HG02623 (cell line): Measurements from ENCODE around the gene ARID4B.
"Not testable (repeated sequence)": the region's sequence is repeated elsewhere in the genome, so short reads cannot be mapped to it uniquely, and the experiment has no call there.

Source experiments
- ATAC-seq: cut with Tn5 transposase; IDR thresholded peaks from one replicate; pipeline ENCODE4 v1.9.1; 2021; ENCODE audit warnings: moderate library complexity; ENCODE audit not compliant: unreplicated experiment

The ARID4B gene, protein sequence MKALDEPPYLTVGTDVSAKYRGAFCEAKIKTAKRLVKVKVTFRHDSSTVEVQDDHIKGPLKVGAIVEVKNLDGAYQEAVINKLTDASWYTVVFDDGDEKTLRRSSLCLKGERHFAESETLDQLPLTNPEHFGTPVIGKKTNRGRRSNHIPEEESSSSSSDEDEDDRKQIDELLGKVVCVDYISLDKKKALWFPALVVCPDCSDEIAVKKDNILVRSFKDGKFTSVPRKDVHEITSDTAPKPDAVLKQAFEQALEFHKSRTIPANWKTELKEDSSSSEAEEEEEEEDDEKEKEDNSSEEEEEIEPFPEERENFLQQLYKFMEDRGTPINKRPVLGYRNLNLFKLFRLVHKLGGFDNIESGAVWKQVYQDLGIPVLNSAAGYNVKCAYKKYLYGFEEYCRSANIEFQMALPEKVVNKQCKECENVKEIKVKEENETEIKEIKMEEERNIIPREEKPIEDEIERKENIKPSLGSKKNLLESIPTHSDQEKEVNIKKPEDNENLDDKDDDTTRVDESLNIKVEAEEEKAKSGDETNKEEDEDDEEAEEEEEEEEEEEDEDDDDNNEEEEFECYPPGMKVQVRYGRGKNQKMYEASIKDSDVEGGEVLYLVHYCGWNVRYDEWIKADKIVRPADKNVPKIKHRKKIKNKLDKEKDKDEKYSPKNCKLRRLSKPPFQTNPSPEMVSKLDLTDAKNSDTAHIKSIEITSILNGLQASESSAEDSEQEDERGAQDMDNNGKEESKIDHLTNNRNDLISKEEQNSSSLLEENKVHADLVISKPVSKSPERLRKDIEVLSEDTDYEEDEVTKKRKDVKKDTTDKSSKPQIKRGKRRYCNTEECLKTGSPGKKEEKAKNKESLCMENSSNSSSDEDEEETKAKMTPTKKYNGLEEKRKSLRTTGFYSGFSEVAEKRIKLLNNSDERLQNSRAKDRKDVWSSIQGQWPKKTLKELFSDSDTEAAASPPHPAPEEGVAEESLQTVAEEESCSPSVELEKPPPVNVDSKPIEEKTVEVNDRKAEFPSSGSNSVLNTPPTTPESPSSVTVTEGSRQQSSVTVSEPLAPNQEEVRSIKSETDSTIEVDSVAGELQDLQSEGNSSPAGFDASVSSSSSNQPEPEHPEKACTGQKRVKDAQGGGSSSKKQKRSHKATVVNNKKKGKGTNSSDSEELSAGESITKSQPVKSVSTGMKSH (N-terminal part only)

DNA sequence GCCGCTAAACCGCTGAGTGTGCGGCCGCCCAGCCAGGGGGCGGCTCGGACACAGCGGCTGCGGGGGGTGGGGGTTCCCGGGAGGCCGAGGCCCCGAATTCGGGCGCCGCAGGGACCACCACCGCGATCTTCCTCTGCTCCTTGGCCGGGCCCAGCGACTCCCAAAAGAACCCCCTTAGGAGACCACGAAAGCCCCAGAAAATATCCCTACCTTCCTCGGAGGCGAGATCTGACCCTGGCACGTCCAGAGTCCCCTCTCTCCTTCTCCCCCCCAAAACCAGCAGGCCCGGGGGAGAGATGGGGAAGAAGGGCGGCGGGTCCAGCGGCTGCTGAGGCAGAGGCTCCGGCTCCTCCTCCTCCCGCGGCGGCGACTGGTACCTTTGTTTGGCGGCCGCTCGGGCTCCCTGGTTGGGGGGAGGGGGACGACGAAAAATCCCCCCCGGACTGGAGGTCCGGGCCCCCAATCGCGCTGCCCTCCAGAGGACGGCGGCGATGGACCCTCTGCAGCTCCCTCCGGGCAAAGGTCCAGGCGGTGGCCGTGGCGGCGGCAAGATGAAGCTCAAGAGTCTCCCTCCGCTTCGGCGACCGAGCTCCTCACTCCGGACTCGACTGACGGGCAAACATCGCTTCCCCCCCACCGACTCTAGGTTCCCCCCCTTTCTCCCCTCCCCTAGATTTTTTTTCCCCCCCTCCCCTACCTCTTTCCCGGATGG lies at the start of gene ARID4B:
TSS of gene ARID4B (minus strand) at position 621 of the 712 bp plus-strand sequence. CDS start 1,260 bp downstream, outside the sequence.
- peak; percentile 9 for ATAC-seq

- no peak for ATAC-seq
These were observed 48.1 kb upstream of the ARID4B start for GRCh38 chr1:235375919-235376605.

GRCh38 chr1:235369802-235370201 lies 41.8 kb upstream of the ARID4B start:
- no peak for ATAC-seq

- ATAC-seq: no peak
These were observed 40.4 kb upstream of the ARID4B start for GRCh38 chr1:235368428-235368827.

DNA sequence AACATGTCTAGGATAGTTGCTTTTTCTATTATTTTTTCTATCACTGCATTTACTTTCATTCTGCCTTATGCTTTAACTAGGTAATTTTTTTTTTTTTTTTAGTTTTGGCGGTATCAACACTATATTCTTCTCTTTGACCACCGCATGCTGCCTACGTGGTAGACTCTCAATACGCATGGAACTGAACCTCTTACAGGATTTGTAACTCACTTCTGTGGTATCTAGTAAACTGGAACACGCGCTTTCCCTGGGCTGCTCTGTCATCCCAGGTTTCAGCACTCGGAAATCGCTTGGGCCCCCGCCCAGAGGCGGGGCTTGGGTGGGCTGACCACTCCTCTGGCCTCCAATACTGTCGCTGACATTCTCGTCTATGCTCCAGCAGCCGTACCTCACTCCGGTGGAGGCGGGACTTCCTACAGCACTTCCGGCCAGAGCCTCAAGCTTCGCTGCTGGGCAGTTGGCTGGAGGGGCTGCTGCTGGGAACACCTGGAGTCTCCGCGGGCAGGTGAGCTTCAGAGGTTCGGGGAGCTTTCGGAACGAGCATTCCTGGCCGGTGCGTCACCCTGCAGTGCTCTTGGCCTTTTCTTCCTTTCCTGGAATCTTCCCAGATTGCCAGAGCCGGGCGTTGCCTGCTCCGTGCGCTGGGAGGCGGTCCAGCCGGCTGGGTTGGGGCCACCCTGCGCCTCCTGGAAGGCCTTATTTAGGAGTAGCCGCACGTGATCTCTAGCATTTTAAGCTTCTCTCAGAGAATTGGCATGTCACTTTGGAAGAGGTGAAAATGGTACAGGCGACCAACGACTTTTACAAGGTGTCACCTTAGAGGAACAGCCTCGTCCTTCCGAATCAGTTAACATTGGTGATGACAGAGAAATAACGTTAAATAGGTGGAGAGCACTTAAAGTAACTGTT lies 39.3 kb upstream of the ARID4B start, which contains the start of gene TBCE:
TSS of gene TBCE (plus strand) at position 428 of the 909 bp plus-strand sequence. CDS start 12,623 bp downstream, outside the sequence.
- ATAC-seq: peak; percentile 100

- ATAC-seq: no peak
These were observed 38.3 kb upstream of the ARID4B start for GRCh38 chr1:235366286-235366685.

GRCh38 chr1:235364189-235364588 lies 36.2 kb upstream of the ARID4B start:
- ATAC-seq: not testable (repeated sequence)

DNA sequence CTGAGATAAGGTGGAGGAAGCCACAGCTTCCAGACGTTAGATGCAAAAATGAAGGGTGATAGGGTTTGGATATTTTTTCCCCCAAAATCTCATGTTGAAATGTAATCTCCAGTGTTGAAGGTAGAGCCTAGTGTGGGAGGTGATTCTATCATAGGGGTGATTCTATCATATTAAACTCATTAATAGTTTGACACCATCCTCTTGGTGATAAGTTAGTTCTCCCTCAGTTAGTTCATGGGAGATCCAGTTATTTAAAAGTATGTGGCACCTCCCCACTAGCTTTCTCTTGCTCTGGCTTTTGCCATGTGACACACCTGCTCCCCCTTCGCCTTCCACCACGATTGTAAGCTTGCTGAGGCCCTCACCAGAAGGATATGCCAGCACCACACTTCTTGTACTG lies 30.9 kb upstream of the ARID4B start:
- ATAC-seq: no peak

- no peak for ATAC-seq
These were observed 29.8 kb upstream of the ARID4B start for GRCh38 chr1:235357485-235358373.

- ATAC-seq: no peak
These were observed 23.9 kb upstream of the ARID4B start for GRCh38 chr1:235351898-235352297.

GRCh38 chr1:235351441-235351840 lies 23.5 kb upstream of the ARID4B start:
- no peak for ATAC-seq

DNA sequence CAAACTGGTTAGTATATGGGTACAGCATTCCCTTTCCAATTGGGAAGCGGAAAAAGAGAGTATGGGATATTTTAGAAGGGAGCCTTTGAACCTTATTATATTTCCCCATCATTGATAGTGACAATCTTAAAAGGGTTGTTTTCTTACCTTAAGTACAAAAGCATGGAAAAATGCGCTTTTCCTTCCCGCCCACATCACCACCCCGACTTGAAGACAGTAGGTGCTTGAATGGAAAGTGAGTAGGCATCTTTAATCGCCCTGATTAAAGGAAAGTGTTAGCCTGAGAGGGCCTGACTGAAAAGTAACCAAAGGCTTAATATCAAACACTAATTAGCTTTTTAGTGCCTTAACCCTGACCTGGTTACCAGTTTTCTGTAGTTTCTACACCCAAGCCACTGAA lies 15.7 kb upstream of the ARID4B start:
- no peak for ATAC-seq

- ATAC-seq: no peak
These were observed 14.5 kb upstream of the ARID4B start for GRCh38 chr1:235342471-235342870.

GRCh38 chr1:235342039-235342438 lies 14.1 kb upstream of the ARID4B start:
- ATAC-seq: no peak

- no peak for ATAC-seq
These were observed 13.4 kb upstream of the ARID4B start for GRCh38 chr1:235341334-235341733.

- ATAC-seq: no peak
These were observed 11.8 kb upstream of the ARID4B start for GRCh38 chr1:235339746-235340145.

DNA sequence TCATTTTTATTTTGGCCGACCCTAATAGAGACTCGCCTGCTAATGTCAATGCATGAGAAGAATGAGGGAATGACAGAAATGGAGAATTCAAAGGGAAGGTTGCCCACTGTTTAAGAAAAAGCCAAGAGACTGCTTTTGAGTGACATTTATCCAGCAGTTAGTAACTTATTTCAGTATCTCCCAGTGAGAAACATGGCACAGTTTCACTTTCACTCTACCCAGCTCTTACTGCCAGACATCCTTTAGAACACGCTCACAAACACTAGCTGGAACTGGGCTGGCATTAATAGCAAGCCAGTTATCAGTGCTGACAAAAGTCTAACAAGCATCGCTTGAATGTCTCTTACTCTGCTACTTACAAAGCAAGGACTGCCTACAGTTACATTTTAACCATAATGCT lies 8.9 kb upstream of the ARID4B start:
- ATAC-seq: no peak

DNA sequence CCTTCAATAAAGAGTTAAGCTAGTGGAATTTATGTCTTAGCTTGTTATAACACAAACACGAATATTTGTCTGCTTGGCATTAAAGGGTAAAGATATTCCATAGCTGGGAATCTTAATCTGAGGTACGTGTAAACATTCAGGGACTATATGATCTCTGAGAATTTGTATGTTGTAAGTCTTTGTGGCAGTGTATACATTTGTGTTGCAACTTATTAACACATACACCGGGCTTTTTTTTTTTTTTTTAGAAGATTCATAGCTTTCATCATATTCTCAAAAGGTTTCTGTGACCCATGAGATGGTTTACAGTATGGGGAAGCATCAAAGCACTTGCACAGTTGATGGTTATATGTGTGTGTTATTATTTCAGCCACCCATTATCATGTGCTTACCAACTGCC lies 3.4 kb upstream of the ARID4B start:
- ATAC-seq: no peak
